Activated effector memory CD4-positive, alpha-beta T cell treated with Interleukin-2 at 50 U/mL for 16 hours (primary cell): ENCODE data around the gene DPP4.

Experiments used
- DNase-seq: peaks from one replicate; pipeline ENCODE4 v3.0.0-alpha.2; 2020

The DPP4 gene

GRCh38 chr2:161947836-161948235 is 126.2 kb downstream of the DPP4 start:
- no peak for DNase-seq

GRCh38 chr2:161947406-161947805 is 126.6 kb downstream of the DPP4 start:
- DNase-seq: no peak

GRCh38 chr2:161946489-161947107 is 127.4 kb downstream of the DPP4 start:
- no peak for DNase-seq

- DNase-seq: no peak
Measured at GRCh38 chr2:161943011-161943410, 131.0 kb downstream of the DPP4 start.
